ENCODE data around the gene MAGI3.
"Not testable (repeated sequence)": the region's sequence is repeated elsewhere in the genome, so short reads cannot be mapped to it uniquely, and the experiment has no call there.

GRCh38 chr1:113717506-113717905 lies 327.2 kb downstream of the MAGI3 start:
- TF ChIP-seq CTCF (IDR thresholded peaks at IDR 0.05; ENCODE audit: poor library complexity, severe bottlenecking); REST (IDR thresholded peaks at IDR 0.05; ENCODE audit: borderline replicate concordance): not testable (repeated sequence)

All from neural cell (in vitro differentiated cells).